Parathyroid adenoma (tissue), 2 donors: Measurements from ENCODE around the gene CCNB2.
"Not testable (repeated sequence)": the region's sequence is repeated elsewhere in the genome, so short reads cannot be mapped to it uniquely, and the experiment has no call there.

ENCODE experiments used
- H2AFZ ChIP-seq: fragments of 300-600 bp; sonication (generic); one replicate; pipeline ENCODE4 v1.7.0; 2017; ENCODE audit warnings: antibody characterized with exemption, mild to moderate bottlenecking
- H3K27ac ChIP-seq: fragments of 300-600 bp; sonication (generic); one replicate; pipeline ENCODE4 v1.7.0; 2017
- H3K27me3 ChIP-seq: fragments of 300-600 bp; sonication (generic); one replicate; pipeline ENCODE4 v1.7.0; 2017; ENCODE audit warnings: low read length; ENCODE audit not compliant: control insufficient read depth, insufficient read depth
- H3K36me3 ChIP-seq: fragments of 300-600 bp; sonication (generic); one replicate; pipeline ENCODE4 v1.7.0; 2017; ENCODE audit warnings: low read length; ENCODE audit not compliant: control insufficient read depth, insufficient read depth
- H3K4me1 ChIP-seq: fragments of 300-600 bp; sonication (generic); one replicate; pipeline ENCODE4 v1.7.0; 2017; ENCODE audit warnings: control low read depth
- H3K4me2 ChIP-seq: fragments of 300-600 bp; sonication (generic); one replicate; pipeline ENCODE4 v1.7.0; 2017; ENCODE audit warnings: low read length
- H3K4me3 ChIP-seq: fragments of 300-600 bp; sonication (generic); one replicate; pipeline ENCODE4 v1.7.0; 2017; ENCODE audit warnings: low read depth, low read length
- H3K79me2 ChIP-seq: fragments of 300-600 bp; sonication (generic); one replicate; pipeline ENCODE4 v1.7.0; 2017; ENCODE audit warnings: control low read depth
- H3K9ac ChIP-seq: fragments of 300-600 bp; sonication (generic); one replicate; pipeline ENCODE4 v1.7.0; 2017; ENCODE audit warnings: mild to moderate bottlenecking
- H3K9me3 ChIP-seq: fragments of 300-600 bp; sonication (generic); one replicate; pipeline ENCODE4 v1.7.0; 2017; ENCODE audit warnings: low read length; ENCODE audit not compliant: control insufficient read depth
- TF ChIP-seq, protein P1 (sequence below): fragments of 300-600 bp; sonication (generic); IDR thresholded peaks from one replicate; pipeline ENCODE4 v1.7.0; 2017; ENCODE audit warnings: antibody characterized with exemption, mild to moderate bottlenecking
- donor health status: primary hyperparathyroidism.

The CCNB2 gene

DNA sequence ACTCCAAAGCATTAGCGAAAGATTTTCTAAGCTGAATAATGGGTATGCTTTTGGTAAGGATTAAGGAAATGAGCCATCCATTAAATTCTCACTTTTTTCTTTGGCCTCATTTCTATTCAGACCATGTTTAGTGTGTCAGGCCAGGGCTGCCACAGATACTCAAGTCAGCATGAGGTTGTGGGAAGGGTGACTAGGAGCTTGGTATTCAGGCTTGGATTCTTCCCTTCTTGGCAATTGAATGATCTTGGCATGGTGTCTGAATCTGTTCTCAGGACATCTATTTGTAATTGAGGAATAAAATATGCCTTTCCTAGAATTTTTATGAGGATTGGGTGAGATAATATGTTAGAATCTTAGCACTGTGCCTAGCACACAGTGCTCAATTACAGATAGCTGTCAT is 11.2 kb downstream of the CCNB2 start:
- no peaks in the 10 kb centered on the region for H3K79me2 ChIP-seq
- no peak overlapping the region for H2AFZ ChIP-seq
- H3K4me3 ChIP-seq, result no peak overlapping the region
- H3K9me3 ChIP-seq, result no peaks in the 10 kb centered on the region
- TF ChIP-seq, protein P1, sequence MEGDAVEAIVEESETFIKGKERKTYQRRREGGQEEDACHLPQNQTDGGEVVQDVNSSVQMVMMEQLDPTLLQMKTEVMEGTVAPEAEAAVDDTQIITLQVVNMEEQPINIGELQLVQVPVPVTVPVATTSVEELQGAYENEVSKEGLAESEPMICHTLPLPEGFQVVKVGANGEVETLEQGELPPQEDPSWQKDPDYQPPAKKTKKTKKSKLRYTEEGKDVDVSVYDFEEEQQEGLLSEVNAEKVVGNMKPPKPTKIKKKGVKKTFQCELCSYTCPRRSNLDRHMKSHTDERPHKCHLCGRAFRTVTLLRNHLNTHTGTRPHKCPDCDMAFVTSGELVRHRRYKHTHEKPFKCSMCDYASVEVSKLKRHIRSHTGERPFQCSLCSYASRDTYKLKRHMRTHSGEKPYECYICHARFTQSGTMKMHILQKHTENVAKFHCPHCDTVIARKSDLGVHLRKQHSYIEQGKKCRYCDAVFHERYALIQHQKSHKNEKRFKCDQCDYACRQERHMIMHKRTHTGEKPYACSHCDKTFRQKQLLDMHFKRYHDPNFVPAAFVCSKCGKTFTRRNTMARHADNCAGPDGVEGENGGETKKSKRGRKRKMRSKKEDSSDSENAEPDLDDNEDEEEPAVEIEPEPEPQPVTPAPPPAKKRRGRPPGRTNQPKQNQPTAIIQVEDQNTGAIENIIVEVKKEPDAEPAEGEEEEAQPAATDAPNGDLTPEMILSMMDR, result no peak
- no peak overlapping the region for H3K4me2 ChIP-seq
- no peaks in the 10 kb centered on the region for H3K36me3 ChIP-seq
- H3K4me1 ChIP-seq, result no peaks in the 10 kb centered on the region
- H3K27me3 ChIP-seq, result no peaks in the 10 kb centered on the region
- no peak overlapping the region for H3K9ac ChIP-seq
- no peak overlapping the region for H3K27ac ChIP-seq

DNA sequence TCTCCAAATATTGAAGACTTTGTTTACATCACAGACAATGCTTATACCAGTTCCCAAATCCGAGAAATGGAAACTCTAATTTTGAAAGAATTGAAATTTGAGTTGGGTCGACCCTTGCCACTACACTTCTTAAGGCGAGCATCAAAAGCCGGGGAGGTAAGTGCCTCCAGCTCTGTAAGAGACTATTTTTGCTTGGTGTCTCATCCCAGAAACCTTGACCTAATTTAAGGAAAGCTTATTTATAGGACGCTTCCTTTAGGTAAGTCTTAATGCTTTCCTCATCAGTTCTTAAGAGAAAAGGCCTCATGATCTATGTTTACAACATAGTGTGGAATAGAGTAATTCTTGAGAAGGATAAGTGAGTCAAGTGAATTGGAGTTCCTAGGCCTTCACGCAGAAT is 11.8 kb downstream of the CCNB2 start:
- H3K9me3 ChIP-seq, result no peaks in the 10 kb centered on the region
- H2AFZ ChIP-seq, result no peak overlapping the region
- H3K36me3 ChIP-seq, result no peaks in the 10 kb centered on the region

DNA sequence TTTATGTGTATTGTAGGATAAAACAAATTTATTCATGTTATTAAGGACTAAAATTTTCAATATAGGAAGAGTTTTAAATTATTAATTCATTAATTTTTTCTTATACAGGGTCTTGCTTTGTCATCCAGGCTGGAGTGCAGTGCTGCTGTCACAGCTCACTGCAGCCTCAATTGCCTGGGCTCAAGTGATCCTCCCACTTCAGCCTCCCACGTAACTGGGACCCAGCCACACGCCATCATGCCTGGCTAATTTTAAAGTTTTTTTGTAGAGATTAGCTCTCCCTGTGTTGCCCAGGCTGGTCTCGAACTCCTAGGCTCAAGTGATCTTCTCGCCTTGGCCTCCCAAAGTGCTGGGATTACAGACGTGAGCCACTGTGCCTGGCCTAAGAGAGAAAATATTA is 14.7 kb downstream of the CCNB2 start:
- no peaks in the 10 kb centered on the region for H3K79me2 ChIP-seq
- H3K9ac ChIP-seq, result no peak overlapping the region
- H3K4me2 ChIP-seq, result no peak overlapping the region
- H2AFZ ChIP-seq, result no peak overlapping the region
- H3K4me1 ChIP-seq, result no peaks in the 10 kb centered on the region
- TF ChIP-seq, protein P1, result no peak
- H3K9me3 ChIP-seq, result no peaks in the 10 kb centered on the region
- no peaks in the 10 kb centered on the region for H3K36me3 ChIP-seq
- no peak overlapping the region for H3K27ac ChIP-seq
- H3K4me3 ChIP-seq, result no peak overlapping the region
- H3K27me3 ChIP-seq, result no peaks in the 10 kb centered on the region

More for the DNA sequence above, 11.8 kb downstream of the CCNB2 start:
- Histone ChIP-seq H3K27ac (no peak overlapping the region), H3K4me1 (no peaks in the 10 kb centered on the region), H3K4me2 (no peak overlapping the region), H3K9ac (no peak overlapping the region), H3K79me2 (no peaks in the 10 kb centered on the region), H3K4me3 (no peak overlapping the region), H3K27me3 (no peaks in the 10 kb centered on the region)
- TF ChIP-seq, protein P1, result no peak

DNA sequence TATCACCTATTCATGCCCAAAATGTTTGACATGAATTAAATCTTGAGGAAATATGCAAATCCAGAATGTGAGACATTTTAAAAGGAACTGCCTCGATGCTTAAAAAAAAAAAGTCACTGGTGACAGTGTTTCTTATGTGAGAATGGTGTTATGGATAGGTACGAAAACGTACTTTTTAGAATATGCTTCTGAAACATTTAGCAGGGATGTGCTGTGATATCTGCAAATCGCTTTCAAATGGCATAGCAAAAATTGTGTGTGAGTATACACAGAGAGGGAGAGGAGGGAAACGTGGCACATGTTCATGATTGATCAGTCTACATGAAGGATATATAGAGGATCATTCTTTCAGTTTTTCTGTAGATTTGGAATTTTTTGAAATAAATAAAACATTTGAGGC is 16.0 kb downstream of the CCNB2 start:
- Histone ChIP-seq H3K4me3 (no peak overlapping the region), H3K27me3 (no peaks in the 10 kb centered on the region), H3K27ac (no peak overlapping the region), H3K9me3 (no peaks in the 10 kb centered on the region), H3K36me3 (no peaks in the 10 kb centered on the region), H3K79me2 (no peaks in the 10 kb centered on the region), H3K9ac (no peak overlapping the region), H2AFZ (no peak overlapping the region), H3K4me2 (no peak overlapping the region), H3K4me1 (no peaks in the 10 kb centered on the region)
- TF ChIP-seq, protein P1, result no peak

DNA sequence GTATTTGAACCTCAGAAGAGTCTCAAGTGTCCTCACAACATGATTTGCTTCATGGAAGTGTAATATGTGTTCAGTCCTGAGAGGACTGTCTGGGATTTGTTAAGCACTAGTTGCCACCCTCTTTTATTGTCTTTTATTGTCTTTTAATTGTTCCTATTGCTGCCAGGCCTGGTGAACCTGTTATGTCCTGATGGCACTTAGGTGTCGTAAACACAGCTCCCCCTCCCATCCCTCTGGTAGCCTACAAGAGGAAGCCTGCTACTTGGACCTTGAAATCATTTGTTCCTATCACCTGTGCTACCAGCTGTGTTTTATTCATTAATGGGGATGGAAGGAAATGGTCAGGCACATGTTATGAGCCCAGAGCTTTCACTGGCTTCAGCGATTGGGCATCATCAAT is 19.3 kb downstream of the CCNB2 start:
- H3K27ac ChIP-seq, result no peak overlapping the region

DNA sequence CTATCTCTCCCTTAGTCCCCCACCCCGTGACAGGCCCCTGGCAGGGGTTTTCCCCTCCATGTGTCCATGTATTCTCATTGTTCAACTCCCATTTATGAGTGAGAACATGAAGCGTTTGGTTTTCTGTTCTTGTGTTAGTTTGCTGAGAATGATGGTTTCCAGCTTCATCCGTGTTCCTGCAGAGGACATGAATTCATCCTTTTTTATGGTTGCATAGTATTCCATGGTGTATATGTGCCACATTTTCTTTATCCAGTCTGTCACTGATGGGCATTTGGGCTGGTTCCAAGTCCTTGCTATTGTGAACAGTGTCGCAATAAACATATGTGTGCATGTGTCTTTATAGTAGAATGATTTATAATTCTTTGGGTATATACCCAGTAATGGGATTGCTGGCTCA is 20.7 kb downstream of the CCNB2 start:
- not testable (repeated sequence) for H3K9me3 ChIP-seq, H3K36me3 ChIP-seq, H2AFZ ChIP-seq, H3K79me2 ChIP-seq, H3K27me3 ChIP-seq, H3K9ac ChIP-seq, H3K27ac ChIP-seq, H3K4me1 ChIP-seq, H3K4me2 ChIP-seq, H3K4me3 ChIP-seq

More for the DNA sequence above, 19.3 kb downstream of the CCNB2 start:
- Histone ChIP-seq H3K4me2 (no peak overlapping the region), H3K79me2 (no peaks in the 10 kb centered on the region), H3K27me3 (no peaks in the 10 kb centered on the region), H3K4me3 (no peak overlapping the region), H2AFZ (no peak overlapping the region), H3K9ac (no peak overlapping the region), H3K9me3 (no peaks in the 10 kb centered on the region), H3K36me3 (no peaks in the 10 kb centered on the region), H3K4me1 (no peaks in the 10 kb centered on the region)
- TF ChIP-seq, protein P1, result no peak

DNA sequence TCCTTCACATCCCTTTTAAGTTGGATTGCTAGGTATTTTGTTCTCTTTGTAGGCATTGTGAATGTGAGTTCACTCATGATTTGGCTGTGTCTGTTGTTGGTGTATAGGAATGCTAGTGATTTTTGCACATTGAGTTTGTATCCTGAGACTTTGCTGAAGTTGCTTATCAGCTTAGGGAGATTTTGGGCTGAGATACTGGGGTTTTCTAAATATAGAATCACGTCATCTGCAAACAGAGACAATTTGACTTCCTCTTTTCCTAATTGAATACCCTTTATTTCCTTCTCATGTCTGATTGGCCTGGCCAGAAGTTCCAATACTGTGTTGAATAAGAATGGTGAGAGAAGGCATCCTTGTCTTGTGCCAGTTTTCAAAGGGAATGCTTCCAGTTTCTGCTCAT is 22.3 kb downstream of the CCNB2 start:
- H3K27me3 ChIP-seq, H3K4me3 ChIP-seq, H3K9ac ChIP-seq, H3K4me2 ChIP-seq, H3K9me3 ChIP-seq, H2AFZ ChIP-seq, H3K36me3 ChIP-seq, H3K79me2 ChIP-seq, H3K27ac ChIP-seq, H3K4me1 ChIP-seq: not testable (repeated sequence)
